Measurements from ENCODE around the gene NAV2.

NAV2 gene

DNA sequence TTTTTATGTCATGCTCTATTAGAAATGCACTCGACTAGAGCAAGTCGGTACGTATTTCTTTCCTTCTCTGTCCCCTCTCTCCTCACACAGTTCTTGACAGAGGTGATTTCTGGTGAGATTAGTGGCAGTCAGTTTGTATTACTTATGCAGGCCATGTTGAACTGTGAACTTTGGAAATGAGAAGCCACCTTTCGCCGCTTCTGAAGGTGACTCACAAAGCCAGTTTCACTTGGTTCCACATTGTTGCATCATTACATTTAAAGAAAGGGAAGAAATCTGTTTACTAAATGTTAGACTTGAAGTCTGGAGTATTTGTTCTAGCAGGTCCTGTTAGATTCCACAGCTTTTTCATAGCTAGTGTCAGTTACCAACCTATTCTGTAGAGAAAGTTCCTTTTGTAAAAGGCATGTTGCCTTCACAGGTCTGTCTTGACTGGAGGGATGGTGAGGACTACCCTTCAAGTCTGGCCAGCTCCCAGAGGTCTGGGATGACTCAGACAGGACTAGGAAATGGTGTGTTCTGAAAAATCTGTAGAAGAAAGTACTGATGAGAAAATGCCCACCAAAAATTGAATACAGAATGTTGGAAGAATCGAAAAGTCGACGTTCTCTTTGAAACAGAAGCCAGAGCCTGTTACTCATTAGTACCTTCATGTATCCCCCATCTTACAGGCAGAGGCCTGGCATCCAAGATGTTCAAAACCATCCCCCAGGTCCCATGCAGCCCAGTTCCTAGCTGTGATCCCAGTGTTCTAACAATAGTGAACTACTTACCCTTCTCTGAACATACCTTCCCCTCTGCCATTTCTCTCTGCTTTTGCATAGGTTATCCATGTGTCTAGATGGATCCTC, 266.3 kb downstream of the NAV2 start:
- no peak for DNase-seq (ENCODE audit: low read depth)

DNA sequence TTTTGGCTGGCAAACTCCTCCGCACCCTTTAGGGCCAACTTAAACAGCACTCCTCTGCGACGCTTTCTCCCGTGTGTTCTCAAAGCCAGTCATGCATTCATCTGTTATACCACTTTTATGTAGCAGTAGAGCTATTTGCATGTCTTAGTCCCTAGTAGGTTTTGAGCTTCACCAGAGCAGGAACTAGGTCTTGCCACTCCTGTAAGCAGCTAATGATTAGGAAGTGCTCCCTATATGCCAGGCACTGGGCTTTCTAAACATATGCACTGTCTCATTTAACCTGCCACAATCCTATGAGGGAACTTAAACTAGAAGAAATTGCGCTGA, 266.8 kb downstream of the NAV2 start:
- no peak for DNase-seq (ENCODE audit: low read depth)

DNA sequence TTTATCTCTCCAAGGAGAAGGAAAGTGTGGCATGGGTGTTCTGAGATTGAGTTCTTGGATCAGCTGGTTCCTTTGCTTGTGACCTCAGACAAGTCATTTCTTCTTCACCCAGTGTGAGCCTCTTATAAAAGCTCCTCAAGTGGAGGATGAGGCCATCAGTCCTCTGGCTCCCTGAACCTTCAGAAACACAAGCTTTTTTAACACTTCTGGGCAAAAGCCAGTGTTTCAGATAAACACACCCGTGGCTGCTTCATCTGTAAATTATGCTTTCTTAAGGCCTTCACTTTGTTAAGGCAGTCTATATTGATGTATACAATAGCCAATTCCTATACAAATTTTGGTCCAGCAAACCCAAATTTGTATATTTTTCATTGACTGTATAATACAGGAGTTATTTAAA, 267.8 kb downstream of the NAV2 start:
- DNase-seq (ENCODE audit: low read depth) = no peak

DNA sequence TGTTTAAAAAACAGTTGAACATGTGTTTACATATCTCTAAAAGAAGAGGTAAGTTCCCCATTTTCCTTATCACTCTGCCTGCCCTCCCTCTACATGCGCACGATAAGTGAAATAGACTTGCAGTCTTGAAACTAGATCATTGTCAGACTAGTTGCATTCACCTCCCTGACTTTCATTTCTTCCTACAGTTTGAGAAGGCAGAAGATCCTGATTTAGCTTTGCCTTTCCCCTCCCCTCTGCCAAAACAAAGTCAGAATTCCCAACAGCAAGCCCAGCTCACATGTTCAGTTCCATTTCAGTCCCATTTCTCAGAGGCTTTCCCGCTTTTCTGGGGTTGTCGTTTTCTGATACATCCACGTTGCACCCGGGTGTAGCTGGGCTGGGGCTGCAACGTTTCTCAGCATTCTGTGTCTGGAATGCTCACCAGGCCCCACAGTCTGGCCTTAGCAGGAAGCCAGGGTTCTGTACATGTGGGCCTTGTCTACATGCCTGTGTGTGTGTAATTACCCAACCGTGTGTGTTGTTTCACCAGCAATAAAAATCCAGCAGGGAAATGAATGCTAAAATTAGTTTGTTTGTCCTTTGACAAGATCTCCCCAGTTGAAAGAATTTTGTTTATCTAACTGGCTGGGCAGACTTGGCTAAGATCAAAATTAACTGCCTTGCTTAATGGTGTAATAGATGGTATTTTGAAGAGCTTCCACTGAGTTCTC, 268.5 kb downstream of the NAV2 start:
- DNase-seq (ENCODE audit: low read depth) = no peak

DNA sequence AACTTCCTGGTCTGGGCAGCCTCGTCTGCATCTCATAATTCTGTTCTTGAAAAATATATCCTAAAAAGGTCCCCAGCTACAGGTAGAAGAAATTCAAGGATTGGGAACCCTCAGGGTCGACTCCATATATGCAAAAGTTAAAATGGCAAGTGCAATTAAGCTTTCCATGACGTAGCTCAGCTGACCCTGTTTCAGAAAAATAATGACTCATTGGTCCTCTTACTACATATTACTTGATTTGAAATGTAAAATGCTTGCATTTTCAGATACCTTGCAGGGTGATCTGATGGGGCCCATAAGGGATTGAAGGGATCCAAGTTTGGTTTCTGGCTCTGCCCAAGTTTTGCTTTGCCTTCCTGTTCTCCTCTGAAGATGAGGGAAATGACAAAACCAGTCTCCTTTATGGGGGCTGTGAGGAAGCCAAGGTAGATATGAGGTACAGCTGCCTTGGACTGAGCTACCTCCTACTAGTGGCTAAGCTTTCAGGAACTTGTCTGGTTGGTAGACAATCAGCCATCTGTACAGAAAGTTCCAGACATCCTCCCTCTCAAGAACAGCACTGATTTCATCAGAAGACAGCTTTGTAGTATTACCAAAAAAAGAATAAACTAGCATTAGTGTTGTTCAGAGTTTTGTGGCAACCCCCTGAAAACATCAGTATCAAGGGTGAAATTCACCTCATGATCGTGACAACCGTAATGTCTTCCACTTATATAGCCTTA, 270.3 kb downstream of the NAV2 start:
- no peak for DNase-seq (ENCODE audit: low read depth)

DNA sequence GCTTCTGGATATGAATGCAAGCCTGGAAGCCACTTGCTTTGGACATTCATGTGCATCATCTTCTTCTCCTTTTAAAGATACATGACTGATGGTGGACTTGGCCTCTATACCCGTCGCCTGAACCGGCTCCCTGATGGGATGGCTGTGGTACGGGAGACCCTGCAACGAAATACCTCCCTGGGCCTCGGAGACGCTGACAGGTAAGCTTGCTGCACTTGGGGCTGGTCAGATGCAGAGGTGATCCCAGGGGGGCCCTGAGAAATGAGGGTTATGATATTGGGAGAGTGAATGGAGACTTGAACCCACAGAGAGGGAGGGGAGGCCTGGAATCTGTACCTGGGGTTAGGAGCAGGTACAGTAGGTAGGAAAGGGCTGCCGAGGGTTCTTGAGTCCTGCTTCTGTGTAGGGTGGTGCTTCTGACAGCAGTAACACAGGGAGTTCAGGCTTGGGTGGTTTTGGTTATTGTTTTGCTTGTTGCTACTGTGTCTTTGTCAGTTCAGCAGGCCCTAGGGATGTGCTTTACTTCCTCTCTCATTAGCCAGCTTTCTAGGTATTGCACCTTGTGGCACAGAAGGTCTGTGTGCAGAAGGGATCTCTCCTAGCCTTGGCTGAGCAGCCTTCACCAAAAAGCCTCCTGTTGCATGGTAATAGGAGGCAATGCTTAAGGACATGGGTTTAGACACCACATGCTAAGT, 271.6 kb downstream of the NAV2 start:
- no peak for DNase-seq (ENCODE audit: low read depth)

DNA sequence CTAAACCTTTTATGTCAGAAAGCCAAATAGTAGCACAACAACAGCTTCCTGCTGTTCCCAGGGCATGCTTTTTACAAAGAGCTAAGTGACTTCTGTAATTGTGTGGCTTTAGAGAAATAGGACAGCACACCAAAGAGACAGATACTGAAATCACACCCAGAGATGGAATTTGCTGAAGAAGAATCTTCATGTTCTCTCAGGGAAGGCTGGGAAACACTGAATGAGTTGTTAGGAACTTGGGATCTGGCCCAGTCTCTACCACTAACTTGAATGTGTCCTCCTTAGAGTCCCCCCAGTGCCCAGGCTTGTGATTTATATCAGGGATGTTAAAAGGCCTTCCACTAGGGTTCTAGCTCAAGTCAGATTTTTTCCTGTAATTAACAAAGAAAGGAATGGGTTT, 272.5 kb downstream of the NAV2 start:
- no peak for DNase-seq (ENCODE audit: low read depth)

DNA sequence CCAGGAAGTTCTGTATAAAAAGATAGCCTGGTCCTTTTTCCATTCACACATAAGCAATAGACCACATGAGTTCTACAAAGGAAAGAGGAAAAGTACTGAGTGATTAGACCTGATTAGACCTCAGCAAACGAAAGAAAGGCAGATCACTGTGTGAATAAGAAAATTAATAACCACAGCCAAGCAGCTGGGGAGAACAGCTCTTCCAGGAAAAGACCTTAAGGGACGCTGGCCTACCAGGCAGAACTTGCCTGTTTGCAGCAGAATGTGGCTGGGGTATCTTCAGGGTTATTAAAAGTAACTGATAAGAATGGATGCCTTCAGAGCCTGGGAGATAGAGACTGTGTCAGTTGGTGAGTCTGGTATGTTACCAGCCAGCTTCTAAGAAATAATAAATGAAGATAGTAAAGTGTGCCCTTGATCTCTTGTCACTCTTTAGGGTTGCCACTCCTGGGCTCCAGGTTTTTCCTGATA, 274.7 kb downstream of the NAV2 start:
- DNase-seq (ENCODE audit: low read depth) = no peak

DNA sequence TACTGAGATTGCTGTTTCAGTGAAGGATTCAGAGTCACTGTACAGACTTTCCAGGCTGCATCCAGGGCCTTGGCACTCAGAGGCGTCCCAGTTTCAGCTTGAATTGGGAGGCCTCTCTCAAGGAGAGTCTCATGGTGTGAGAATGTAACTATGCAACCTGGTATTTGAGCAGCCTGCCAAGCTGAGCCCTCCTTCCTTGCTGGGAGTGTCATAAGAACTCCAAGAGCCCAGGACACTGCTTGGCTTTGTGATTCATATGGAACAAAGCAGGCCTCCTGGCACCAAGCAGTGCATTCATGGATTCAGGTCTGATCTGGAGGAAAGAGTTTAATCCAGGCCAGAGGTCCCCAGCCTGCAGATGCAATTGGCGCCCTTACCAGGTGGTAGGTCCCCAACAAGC, 276.0 kb downstream of the NAV2 start:
- DNase-seq (ENCODE audit: low read depth) = no peak

DNA sequence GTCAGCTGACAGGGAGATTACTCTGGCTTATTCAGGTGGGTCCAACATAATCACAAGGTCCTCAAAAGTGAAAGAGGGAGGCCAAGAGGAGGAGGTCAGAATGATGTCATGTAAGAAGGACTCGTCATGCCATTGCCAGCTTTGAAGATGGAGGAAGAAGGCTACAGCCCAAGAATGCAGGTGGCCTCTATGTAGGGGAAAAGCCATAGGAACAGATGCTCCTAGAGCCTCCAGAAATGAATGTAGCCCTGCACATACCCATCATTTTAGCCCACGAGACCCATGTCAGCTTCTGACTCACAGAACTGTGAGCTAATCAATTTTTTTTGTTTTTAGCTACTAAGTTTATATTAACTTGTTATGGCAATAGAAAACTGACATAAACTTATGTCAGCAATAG, 276.6 kb downstream of the NAV2 start:
- no peak for DNase-seq (ENCODE audit: low read depth)

DNA sequence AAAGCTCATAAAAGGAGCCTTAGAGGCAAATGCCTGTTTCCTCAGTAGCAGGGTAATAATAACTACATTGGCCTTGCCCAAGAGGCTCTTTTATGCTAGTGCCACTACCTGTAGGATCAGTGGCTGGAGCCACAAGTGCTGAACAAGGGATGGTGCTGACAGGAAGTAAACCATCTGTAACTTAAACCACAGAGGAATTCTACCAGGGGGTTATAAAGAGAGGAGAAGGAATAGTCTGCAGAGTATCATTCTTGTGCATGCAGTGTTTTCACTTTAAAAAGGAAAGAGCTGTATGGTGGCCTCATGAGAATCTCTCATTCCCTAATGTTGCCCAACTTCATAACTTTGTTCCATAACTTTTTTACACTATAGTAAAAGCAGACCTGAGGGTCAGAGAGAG, 279.5 kb downstream of the NAV2 start:
- DNase-seq (ENCODE audit: low read depth) = no peak

DNA sequence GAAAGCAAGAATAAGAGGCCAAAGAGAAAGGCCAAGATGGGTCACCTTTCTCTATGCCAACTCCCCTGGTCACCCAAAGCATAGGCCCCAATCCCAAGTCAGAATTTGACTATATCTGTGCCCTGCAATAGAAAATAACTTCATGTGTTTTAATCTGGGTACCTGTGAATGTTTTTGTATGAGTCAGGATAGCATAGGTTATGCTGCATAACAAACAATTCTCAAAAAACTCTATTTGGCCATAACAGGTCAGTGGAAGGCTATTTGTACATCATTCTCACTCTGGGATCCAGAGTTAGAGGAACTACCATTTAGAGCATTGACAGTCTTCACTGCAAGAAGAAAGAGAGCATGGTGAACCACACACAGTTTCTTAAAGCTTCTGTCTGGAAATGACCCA, 280.4 kb downstream of the NAV2 start:
- no peak for DNase-seq (ENCODE audit: low read depth)

DNA sequence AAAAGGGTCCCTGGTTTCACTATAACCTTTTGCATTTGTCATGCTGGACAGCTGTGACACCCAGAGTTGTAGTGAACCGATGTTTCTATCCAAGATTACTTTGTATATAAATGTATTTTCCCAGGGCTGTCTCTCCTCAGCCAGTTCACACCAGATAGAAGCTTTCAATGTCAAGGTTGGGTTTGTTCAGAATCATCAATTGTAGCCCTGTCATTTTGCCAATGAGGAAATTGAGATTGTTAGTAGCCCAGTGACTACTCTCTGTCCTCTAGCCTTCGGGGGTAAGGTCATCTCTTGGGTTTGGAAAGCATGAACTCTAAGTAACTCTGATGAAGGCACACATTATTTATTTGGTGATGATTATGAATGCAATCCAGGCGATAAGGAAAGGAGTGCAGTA, 282.0 kb downstream of the NAV2 start:
- DNase-seq (ENCODE audit: low read depth) = no peak

DNA sequence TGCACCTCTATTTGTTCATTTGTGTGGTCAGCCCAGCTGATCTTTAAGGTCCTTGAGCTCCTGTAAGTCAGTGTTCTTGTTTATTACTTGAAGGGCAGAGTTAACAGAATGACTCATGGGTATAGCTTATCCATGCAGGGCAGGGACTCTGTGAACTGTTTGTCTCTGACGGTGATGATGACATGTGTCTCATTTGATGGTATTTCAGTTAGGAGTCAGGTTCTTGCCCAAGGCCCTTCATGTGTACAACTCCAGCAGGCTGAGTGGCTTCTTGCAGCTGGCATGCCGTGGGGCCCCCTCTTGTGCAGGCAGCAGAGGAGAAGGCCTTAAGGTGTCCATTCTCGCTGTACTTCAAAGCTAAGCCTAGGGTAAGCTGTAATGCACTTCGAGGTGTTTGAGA, 282.5 kb downstream of the NAV2 start:
- DNase-seq (ENCODE audit: low read depth) = no peak

DNA sequence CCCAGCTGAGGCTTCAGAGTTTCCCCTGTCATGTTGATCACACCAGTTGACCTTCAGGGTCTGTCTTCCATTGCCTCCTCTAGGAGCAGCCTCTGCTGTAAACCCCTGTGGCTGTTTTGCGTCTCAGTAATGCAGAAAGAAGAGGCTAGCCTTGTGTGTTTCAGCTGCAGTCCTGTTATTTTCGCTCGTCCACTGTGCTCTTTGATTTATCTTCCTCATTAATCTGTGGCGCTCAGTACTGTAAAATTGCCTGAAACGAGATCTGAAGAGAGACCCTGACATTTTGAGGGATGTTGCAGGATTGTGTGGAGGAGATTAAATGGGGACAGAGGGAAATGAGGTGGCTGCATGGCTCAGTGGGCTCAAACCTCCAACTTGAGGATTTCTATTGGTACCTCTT, 283.9 kb downstream of the NAV2 start:
- DNase-seq (ENCODE audit: low read depth) = no peak

DNA sequence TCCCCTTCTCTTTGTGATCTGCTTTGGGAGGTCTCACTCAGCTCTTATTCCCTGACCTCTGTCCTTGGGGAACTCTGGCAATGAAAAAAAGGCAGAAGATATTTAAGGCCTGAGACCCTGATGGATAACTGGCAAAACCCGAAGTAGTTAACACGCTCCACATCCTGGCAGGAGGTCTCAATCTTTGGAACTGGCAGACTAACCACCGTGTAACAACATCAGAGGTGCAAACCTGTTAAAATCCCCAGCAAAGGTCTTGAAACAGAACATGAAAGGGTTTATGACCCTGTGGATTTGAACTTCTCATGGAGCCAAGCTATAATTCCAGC, 287.3 kb downstream of the NAV2 start:
- no peak for DNase-seq (ENCODE audit: low read depth)

DNA sequence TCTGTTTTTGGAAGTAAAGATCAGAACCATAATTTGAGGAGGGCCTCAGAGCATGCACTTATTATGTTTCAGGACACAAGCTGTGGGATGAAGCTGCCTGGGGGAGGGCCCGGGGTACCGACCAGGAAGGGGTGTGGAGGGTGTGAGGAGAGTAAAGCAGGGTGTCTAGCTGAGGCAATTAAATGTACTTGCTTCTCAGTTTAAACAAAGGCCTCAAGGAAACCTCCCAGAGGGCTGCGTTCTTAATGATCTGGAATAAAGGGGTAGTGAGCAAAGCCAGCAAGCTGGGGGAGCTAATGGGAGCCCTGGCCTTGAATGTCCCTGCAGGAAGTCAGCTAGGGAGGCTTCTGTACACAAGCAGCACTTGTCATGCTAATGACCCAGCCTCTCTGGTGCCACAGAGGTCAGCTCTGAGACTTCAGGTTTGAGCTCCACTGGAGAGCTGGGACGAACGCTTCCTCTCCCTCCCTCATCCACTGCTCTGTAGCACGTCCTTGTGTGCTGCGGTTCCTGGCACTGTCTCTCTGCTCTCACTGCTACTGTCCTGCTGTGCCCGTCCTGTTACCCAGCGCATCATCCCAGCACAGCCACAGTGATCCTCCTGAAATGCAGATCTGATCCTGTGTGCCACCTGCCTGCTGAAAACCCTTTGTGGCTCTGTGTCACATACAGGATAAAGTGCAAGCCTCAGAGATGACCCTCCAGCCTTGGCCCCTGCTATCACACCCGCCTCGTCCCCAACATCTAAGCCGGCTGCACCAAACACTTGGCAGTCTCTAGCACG, 287.9 kb downstream of the NAV2 start:
- DNase-seq (ENCODE audit: low read depth) = no peak

DNA sequence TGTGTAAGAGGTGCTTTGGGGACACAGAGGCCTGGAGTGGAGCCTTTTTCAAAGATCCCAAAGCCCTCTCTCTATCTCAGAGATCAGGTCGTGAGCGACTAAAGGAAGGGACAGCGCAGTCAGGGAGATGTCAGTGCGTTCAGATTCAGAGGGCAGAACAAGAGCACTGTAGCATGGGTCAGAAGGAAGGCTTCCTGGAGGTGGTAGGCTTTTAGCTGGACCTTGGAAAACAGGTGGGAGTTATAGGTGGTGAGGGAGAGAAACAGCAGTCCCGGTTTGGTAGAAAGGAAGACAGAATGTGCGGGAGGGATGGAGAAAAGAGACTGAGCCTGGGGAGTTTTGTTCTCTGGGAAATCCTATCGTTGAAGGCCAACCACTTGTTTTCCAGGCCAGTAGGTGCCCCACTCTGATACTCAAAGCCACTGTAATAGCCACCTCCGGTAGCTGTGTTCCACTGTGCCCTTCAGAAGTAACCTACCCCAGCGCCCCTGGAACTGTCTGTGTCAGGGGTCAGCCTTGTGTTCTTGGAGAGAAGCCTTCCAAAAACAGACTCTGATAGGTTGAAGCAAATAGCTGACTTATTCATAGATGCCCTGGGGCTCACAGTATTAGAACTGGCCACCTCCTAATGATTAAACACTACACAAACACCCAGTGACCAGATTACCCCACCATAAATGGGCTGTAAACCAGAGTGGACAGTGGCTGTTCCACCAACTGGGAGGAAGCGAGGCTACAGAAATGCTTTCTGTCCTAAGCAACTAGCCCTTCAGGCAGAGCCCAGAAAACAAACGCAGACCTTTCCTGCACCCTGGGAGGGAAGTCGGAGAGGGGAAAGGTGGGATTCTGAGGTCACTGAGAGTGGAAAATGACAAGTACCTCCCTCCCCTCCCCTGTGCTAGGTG, 289.9 kb downstream of the NAV2 start:
- DNase-seq (ENCODE audit: low read depth) = no peak

DNA sequence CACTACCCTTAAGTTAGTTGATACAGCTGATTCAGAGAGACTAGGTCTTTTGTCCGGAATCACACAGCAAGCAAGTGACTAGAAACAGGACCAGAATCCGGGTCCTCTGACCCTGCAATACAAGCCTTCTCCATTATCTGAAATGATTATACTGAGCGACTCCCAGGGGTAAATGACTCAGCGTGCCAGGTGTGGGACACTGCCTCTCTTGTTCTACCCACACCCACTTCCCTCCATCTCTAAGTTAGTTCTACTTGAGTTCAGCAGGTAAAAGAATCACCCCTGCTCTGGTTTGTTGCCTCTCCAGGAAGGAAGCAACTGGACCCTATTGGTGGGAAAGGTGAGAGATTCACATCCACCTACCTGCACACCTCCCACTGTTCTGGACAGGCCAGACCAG, 290.7 kb downstream of the NAV2 start:
- no peak for DNase-seq (ENCODE audit: low read depth)

DNA sequence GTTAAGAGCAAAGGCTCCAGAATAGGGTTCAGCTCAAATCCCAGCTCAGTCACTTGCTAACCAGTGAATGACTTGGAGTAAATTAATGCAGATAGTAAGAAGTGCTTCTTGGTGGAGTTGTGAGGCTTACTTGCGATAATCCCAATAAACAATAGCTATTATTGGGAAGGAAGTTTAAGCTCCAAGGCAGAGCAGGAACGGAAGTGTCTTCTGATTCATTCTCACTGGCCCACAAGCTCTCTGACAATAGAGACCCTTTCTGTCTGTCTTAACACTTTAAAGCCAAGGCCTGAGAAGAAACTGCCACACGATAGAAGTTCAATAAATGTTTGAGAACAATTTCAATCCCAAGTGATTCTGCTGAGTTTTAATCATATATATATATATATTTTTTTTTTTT, 292.2 kb downstream of the NAV2 start:
- no peak for DNase-seq (ENCODE audit: low read depth)

DNA sequence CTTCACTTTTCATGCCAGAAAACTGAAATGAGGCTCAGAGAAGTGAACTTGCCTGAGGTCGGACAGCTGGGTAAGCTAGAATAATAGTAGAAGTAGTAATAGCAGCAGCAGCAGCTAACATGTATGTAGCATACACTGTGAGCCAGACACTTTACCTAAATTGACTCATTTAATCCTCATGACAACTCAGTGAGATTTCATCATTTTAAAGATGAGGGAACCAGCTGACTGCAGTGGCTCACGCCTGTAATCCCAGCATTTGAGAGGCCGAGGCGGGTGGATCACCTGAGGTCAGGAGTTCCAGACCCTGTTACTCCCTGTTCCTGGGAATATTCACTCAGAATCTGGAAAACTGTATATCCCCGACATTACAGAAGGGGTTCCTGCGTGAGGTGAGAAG, 293.1 kb downstream of the NAV2 start:
- no peak for DNase-seq (ENCODE audit: low read depth)

Measured in stimulated activated CD8-positive, alpha-beta memory T cell treated with anti-CD3 and anti-CD28 coated beads, Interleukin-15, amount 100 ng/mL, for 24 hours (primary cell).